ENCODE results near the gene KIF13A.

KIF13A gene

DNA sequence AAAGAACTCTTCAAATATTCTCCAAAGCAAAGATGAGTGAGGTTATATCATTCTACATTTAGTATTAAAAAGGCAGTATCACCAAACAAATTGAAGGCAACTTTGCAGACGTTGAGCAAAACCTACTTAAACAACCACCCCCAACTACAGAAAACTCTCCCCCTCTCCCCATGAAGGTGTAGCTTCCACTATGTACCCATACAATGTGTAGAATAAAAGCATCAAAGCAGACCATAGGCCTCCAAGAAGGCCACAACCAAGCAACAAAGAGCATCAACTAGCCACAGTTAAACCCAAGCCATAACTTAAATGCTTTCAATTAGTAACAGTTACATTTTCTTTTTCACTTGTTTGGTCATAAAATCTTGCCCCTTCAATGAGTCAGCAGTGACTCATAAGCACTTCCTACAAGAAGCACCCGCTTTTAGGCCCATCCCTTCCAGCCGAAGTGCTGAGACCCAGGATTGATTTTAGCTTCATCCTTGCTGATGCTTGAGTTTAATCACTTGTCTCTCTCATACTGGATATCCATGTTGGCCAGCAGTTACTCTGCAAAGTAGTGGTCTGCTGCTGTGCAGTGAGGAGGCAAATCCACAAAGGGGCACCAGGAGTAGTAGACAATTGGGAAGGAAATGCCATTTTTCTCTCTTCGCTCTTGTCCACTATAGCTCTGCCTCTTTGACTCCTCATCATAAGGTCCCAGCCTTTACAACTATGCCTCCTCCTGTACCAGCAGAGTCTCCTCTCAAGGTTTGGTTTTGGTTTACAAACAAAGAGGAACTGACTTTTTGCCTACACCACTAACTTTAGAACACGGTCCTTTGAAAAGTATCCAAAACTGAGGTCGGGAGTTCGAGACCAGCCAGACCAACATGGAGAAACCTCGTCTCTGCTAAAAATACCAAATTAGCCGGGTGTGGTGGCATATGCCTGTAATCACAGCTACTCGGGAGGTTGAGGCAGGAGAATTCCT lies 272.3 kb downstream of the KIF13A start:
- DNase-seq, result no peak

DNA sequence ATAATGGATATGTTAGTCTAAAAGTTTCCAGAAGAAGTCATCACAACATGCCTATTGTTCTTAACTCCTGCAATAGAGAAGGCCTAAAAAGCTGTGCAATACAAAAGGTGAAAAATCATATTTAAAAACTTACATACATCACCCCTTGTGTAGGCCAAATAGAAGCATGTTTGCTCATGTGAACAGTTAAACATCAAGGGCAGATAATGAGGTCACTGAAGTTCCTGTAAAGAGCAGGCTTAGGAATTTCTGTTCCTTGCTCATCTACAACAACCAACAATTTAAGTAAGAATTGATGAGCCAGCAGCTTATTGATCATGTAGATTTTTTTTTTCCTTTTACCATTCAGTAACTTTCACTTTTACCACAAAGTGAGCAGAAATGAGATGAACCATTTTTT lies 273.3 kb downstream of the KIF13A start:
- no peak for DNase-seq

DNA sequence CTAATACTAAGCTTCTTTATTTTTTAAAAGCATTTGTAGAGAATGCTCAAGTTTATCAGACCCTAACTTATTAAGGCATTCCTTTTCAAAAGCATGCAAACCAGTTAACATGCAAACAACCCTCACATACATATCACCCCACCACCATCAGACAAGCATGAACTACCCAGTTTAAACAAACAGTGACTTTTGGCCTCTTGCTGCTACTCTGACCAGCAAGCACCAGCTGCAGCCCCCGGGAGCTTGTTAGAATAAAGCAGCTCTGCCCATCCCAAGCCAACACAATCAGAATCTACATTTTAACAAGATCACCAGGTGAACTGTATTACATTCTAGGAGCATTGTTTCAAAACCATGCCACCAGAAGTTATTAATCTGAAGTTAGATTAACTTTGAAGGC lies 274.9 kb downstream of the KIF13A start:
- DNase-seq, result no peak

DNA sequence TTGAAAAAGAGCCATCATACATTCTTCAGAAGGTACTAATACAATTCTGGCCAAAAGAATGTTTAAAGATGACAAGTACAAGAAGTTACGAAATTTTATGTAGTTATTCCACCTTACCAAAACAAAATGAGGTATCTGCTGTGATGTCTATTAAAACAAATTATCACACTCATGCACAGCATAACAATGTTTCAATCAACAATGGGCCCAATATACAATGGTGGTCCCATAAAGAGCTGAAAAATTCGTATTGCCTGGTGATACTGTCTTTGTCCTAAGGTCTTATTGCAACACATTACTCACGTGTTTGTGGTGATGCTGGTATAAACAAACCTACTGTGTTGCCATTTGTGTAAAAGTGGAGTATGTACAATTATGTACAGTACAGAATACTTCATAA lies 277.1 kb downstream of the KIF13A start:
- DNase-seq, result no peak

DNA sequence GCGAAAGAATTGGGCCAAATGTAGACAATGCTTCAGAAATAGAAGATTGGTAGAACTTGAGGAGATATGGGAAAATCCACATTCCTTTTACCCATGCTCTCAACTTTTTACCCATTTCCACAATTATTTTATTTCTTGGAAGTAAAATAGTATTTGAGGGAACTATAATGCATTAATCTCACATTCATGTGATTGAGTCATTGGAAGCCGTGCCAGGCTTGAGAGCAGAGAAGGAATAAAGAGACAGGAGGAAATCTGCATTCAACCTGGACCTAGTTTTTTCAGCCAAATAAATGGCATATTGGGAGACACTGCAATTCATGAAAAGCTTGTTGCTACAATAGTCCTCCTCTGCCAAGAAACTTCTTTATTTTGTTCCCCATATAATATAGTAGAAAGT lies 278.0 kb downstream of the KIF13A start:
- DNase-seq, result no peak
